ENCODE measurements around the gene ELL2. TPM values are rescaled to one million over a fixed set of nuclear protein-coding genes. Genes with fewer than 3 reads are reported as not detected.
"Not testable (repeated sequence)": the region's sequence is repeated elsewhere in the genome, so short reads cannot be mapped to it uniquely, and the experiment has no call there.

Gene ELL2
- polyA plus RNA-seq, 1 donor: 49.4 TPM

DNA sequence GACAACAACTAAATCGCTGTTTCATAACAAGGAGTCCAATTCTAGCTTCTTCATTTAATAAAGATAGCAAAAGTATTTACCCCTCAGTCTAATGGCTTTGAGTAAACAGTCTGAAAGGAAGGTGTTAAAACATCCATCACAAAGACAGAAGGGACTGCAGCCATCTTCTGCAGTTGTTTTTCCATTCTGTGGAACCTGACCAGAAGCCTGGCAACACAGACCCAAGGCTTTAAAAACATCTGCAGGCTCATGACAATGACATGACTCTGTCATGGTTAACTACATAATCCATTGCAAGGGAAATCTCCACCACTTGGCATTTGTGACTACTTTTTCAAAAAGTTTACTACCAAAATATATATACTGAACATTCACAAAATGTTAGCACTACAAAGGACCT lies 51.9 kb downstream of the ELL2 start:
- H3K27ac ChIP-seq (ENCODE audit: low read length): no peak overlapping the region

DNA sequence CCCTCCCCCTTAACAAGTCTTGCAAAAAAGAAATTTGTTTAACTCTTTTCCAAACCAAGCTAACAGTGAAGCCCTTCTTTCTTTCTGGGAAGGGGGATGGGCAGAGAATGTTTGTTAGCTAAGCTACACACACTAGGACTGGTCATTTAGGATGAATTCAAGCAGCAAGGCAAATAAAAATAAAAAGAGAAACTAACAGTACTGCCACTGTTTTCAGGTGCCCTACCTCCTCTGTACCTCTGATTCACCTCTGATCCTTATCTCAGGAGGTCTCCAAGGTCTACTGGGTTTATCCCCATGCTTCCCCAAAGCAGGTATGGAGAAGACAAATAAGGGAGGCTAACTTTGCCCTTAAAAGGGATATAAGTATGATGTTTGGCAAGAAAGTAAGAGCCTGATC lies 52.9 kb downstream of the ELL2 start:
- Histone ChIP-seq H3K27me3 (ENCODE audit: control insufficient read depth, insufficient read depth, low read length) (no peaks in the 10 kb centered on the region), H3K4me1 (ENCODE audit: control insufficient read depth, insufficient read depth, low read length) (peaks cover 3% of the 10 kb centered on the region), H3K36me3 (ENCODE audit: control insufficient read depth, insufficient read depth, low read length) (peaks cover 14% of the 10 kb centered on the region), H3K9me3 (ENCODE audit: control insufficient read depth, low read depth, low read length) (no peaks in the 10 kb centered on the region), H3K27ac (ENCODE audit: low read length) (no peak overlapping the region), H3K4me3 (ENCODE audit: low read length) (no peak overlapping the region)
- no peak for DNase-seq

More for the DNA sequence above, 51.9 kb downstream of the ELL2 start:
- Histone ChIP-seq H3K4me1 (ENCODE audit: control insufficient read depth, insufficient read depth, low read length) (peaks cover 3% of the 10 kb centered on the region), H3K9me3 (ENCODE audit: control insufficient read depth, low read depth, low read length) (no peaks in the 10 kb centered on the region), H3K27me3 (ENCODE audit: control insufficient read depth, insufficient read depth, low read length) (no peaks in the 10 kb centered on the region), H3K4me3 (ENCODE audit: low read length) (no peak overlapping the region), H3K36me3 (ENCODE audit: control insufficient read depth, insufficient read depth, low read length) (peaks cover 11% of the 10 kb centered on the region)
- no peak for DNase-seq
- no CpG with 5 or more reads among the region's 1 CpG for WGBS (ENCODE audit: insufficient coverage, low lambda C conversion rate)

DNA sequence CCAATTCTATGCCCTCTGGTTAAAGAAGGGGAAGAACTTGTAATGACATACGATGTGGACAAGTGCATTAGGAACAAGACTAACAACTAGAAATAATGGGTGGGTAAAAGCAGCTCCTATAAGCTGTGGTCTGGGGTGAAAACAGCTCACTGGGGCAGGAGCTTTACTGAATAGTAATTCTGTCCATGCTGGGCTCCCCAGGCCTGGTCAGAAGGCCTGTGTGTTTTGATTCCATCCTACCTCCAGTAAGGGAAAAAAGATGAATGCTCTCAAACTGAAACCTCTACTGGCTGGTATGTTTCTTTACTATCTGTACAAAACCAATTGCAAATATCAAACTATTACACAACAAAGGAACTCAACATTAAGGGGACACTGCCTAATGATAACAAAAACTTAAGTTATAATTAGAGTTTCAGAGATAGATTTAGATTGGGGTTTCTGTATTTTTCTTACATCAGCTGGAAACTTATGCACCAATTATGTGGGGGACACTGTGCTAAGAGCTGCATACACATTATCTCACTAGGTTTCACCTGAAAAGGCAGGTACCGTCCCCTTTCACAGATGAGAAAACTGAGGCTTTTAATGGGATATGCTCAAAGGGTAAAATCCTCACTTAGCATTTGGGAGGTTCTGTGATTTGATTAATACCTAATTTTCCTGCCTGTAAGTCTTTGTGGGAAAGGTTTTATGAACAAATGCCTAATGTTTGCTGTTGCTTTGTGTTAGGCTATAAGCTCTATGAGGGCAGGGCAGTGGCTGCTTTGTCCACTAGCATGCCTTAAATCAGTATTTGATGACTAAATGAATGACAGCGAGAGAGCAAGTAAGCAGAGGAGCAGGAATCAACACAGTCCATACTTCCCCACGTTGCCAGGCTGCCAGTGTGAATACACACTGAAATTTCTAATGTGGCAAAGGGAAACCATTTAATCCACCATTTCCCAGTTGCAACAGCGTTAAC lies 53.6 kb downstream of the ELL2 start:
- peaks cover 15% of the 10 kb centered on the region for H3K36me3 ChIP-seq (ENCODE audit: control insufficient read depth, insufficient read depth, low read length)
- DNase-seq: no peak
- no peaks in the 10 kb centered on the region for H3K9me3 ChIP-seq (ENCODE audit: control insufficient read depth, low read depth, low read length)
- no peaks in the 10 kb centered on the region for H3K27me3 ChIP-seq (ENCODE audit: control insufficient read depth, insufficient read depth, low read length)
- H3K4me3 ChIP-seq (ENCODE audit: low read length): no peak overlapping the region
- no peak overlapping the region for H3K27ac ChIP-seq (ENCODE audit: low read length)
- WGBS (ENCODE audit: insufficient coverage, low lambda C conversion rate): no CpG with 5 or more reads among the region's 5 CpGs
- peaks cover 3% of the 10 kb centered on the region for H3K4me1 ChIP-seq (ENCODE audit: control insufficient read depth, insufficient read depth, low read length)

DNA sequence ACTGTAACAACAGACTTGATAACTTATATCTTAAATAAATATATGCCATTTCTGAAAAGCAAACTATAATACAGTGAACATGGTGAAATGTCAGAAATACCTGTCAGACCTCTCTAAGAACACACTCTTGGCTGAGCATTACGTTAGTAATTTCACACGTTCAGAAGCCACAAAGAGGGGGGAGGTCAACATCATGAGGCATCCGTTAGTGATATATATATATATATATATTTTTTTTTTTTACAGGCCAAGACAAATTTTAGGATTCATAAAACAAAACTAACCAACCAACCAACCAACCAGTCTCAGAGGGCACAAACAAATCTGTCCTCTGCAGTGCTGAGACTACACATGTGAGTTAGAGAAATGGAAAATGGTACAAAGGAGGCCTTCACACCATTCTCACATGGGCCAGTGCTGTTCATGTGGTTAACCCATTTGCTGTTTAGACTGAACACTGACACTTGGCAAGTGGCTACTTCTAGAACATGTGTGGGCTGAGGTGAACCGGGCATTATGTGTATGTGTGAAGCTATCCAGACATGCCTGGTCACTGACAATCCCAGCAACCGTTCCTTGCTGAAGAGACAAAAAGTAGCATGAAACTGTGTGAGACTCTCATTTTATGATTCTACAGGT lies 54.5 kb downstream of the ELL2 start:
- H3K4me1 ChIP-seq (ENCODE audit: control insufficient read depth, insufficient read depth, low read length): peaks cover 3% of the 10 kb centered on the region
- no CpG with 5 or more reads among the region's 5 CpGs for WGBS (ENCODE audit: insufficient coverage, low lambda C conversion rate)
- no peaks in the 10 kb centered on the region for H3K9me3 ChIP-seq (ENCODE audit: control insufficient read depth, low read depth, low read length)
- H3K27me3 ChIP-seq (ENCODE audit: control insufficient read depth, insufficient read depth, low read length): no peaks in the 10 kb centered on the region
- DNase-seq: no peak
- no peak overlapping the region for H3K4me3 ChIP-seq (ENCODE audit: low read length)
- H3K27ac ChIP-seq (ENCODE audit: low read length): no peak overlapping the region
- peaks cover 15% of the 10 kb centered on the region for H3K36me3 ChIP-seq (ENCODE audit: control insufficient read depth, insufficient read depth, low read length)

DNA sequence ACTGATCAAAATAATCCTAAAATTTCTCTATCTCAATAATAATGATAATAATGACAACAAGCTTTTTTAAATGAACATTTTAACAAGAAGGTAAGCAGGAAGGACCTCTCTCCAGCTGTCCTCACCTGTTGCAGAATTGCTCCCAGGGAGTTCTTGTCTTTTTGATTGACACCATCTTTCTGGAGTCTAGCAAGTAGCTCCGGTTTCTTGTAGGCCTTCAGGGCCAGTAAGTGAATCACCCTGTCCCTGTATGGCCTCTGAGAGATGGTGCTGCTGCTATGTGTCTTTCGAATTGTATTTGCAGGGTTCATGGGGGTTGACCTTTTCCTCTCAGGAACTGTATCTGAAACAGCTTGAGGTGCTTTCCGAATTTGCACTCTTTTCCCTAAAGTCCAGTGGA lies 55.3 kb downstream of the ELL2 start:
- not testable (repeated sequence) for DNase-seq; H3K27ac ChIP-seq (ENCODE audit: low read length); H3K4me3 ChIP-seq (ENCODE audit: low read length); H3K27me3 ChIP-seq (ENCODE audit: control insufficient read depth, insufficient read depth, low read length); H3K9me3 ChIP-seq (ENCODE audit: control insufficient read depth, low read depth, low read length); H3K4me1 ChIP-seq (ENCODE audit: control insufficient read depth, insufficient read depth, low read length)
- WGBS (ENCODE audit: insufficient coverage, low lambda C conversion rate): 62% methylated on average over 2 of the region's 3 CpGs
- peaks cover 19% of the 10 kb centered on the region for H3K36me3 ChIP-seq (ENCODE audit: control insufficient read depth, insufficient read depth, low read length)

DNA sequence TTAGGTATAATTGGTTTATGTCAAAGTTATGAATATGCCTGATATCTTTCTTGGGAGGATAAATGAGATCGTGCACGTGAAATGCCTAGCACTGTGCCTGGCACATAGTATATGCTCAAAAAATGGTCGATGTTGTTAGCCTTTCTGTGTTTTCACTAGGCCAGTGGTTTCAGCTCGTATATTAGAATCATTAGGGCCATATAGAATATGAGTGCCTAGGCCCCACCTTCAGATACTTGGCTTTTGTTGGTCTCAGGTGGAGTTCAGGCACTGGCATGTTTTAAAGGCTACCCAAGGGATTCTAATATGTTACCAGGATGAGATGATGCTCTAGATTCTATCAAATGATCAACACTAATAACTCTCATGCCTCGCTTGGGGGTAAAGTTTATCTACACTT lies 56.8 kb downstream of the ELL2 start:
- Histone ChIP-seq H3K4me3 (ENCODE audit: low read length) (no peak overlapping the region), H3K27me3 (ENCODE audit: control insufficient read depth, insufficient read depth, low read length) (no peaks in the 10 kb centered on the region), H3K36me3 (ENCODE audit: control insufficient read depth, insufficient read depth, low read length) (peaks cover 27% of the 10 kb centered on the region), H3K4me1 (ENCODE audit: control insufficient read depth, insufficient read depth, low read length) (no peaks in the 10 kb centered on the region), H3K9me3 (ENCODE audit: control insufficient read depth, low read depth, low read length) (no peaks in the 10 kb centered on the region), H3K27ac (ENCODE audit: low read length) (no peak overlapping the region)
- no peak for DNase-seq
- 80% methylated on average over 1 of the region's 5 CpGs for WGBS (ENCODE audit: insufficient coverage, low lambda C conversion rate)

DNA sequence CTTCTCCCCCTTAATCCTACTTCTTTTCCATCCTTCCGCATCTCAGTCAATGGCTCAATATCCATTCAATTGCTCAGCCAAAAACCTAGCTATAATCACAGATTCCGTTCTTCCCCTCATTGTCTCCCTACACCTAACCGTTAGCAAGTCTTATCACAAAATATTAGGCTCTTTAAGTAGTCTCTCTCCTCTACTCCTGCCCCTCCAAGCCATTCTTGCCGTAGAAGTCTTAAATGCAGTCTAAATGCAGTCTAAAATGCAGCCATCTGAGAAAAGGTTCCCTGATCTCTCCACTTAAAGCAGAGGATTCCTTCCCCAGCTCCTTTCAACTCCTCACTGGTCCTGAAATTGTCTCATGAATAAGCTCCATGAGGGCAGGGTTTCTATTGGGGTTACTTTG lies 57.8 kb downstream of the ELL2 start:
- no peak for DNase-seq
- Histone ChIP-seq H3K9me3 (ENCODE audit: control insufficient read depth, low read depth, low read length) (no peaks in the 10 kb centered on the region), H3K4me1 (ENCODE audit: control insufficient read depth, insufficient read depth, low read length) (peaks cover 2% of the 10 kb centered on the region), H3K27me3 (ENCODE audit: control insufficient read depth, insufficient read depth, low read length) (no peaks in the 10 kb centered on the region), H3K36me3 (ENCODE audit: control insufficient read depth, insufficient read depth, low read length) (peaks cover 33% of the 10 kb centered on the region), H3K27ac (ENCODE audit: low read length) (no peak overlapping the region), H3K4me3 (ENCODE audit: low read length) (no peak overlapping the region)
- 100% methylated on average over 3 of the region's 4 CpGs for WGBS (ENCODE audit: insufficient coverage, low lambda C conversion rate)

DNA sequence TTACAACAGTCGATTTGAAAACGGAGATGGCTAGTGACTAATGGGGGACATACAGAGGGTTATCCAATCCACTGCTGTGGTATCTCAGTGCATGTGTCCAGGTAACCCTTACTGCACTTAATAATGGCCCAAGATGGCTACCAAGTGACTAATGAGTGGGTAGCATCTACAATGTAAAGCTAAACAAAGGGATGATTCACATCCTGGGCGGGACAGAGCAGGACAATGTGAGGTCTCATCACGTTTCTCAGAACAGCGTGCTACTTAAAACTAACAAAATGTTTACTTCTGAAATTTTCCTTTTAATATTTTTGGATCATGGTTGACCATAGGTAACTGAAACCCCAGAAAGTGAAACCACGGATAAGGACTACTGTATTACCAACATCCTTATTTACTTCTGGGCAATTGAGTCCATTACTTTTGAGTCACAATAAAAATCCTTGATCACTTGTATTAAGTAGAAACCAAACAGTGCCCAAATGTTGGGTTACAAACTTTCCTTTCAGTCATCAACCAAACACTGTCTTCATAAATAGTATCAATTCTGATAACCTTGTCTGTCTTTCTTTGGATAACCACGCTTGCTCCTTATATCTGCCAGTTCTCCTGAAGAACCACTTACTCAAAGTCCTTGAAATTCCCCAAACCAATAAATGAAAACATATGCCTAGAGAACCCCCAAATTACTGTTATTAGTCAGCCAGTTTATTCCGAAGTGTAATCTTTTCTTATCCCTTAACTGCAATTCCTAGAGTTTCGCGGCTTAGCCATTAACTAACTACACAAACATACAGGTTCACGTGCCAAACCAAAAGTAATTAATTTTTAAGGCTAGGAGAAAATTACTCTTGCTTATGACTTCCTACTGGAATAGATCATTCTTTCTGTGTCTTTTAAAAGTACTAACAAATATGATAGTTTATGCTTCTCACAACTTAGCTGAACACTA lies 59.7 kb downstream of the ELL2 start:
- DNase-seq: peak in 1 of 2 donors; percentile 59
- Histone ChIP-seq H3K9me3 (ENCODE audit: control insufficient read depth, low read depth, low read length) (no peaks in the 10 kb centered on the region), H3K4me1 (ENCODE audit: control insufficient read depth, insufficient read depth, low read length) (peaks cover 5% of the 10 kb centered on the region), H3K4me3 (ENCODE audit: low read length) (no peak overlapping the region), H3K36me3 (ENCODE audit: control insufficient read depth, insufficient read depth, low read length) (peaks cover 33% of the 10 kb centered on the region), H3K27me3 (ENCODE audit: control insufficient read depth, insufficient read depth, low read length) (no peaks in the 10 kb centered on the region), H3K27ac (ENCODE audit: low read length) (peak overlapping the region; percentile 14)
- WGBS (ENCODE audit: insufficient coverage, low lambda C conversion rate): 72% methylated on average over 3 of the region's 11 CpGs

DNA sequence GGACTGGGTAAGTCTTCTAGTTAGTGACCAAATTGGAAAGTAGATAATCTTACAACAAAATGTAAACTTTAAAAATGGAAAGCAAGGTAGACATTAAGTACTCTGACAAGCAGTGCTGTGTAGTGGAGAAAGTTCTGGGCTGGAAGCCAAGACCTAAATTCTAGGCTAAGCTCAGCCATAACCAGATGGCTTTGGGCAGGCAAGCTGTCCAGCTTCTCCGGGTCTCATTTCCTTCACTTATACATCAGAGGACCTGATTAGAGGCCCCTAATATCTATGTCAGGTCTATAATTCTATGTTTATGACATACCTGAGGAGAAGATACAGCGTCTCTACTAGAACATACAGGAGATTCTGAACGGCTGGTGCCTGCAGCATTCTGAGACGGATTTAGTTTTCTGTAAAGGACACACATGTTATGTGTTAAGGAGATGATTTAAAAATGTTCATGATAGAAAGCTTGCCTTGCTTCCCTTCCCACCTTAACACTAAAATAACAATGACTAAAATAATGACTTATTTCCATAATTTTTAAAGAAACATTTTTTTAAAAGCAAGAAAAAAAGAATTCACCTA lies 61.2 kb downstream of the ELL2 start:
- Histone ChIP-seq H3K9me3 (ENCODE audit: control insufficient read depth, low read depth, low read length) (no peaks in the 10 kb centered on the region), H3K27ac (ENCODE audit: low read length) (no peak overlapping the region), H3K4me3 (ENCODE audit: low read length) (no peak overlapping the region), H3K36me3 (ENCODE audit: control insufficient read depth, insufficient read depth, low read length) (peaks cover 40% of the 10 kb centered on the region), H3K27me3 (ENCODE audit: control insufficient read depth, insufficient read depth, low read length) (no peaks in the 10 kb centered on the region), H3K4me1 (ENCODE audit: control insufficient read depth, insufficient read depth, low read length) (peaks cover 10% of the 10 kb centered on the region)
- 100% methylated on average over 1 of the region's 4 CpGs for WGBS (ENCODE audit: insufficient coverage, low lambda C conversion rate)
- DNase-seq: no peak

DNA sequence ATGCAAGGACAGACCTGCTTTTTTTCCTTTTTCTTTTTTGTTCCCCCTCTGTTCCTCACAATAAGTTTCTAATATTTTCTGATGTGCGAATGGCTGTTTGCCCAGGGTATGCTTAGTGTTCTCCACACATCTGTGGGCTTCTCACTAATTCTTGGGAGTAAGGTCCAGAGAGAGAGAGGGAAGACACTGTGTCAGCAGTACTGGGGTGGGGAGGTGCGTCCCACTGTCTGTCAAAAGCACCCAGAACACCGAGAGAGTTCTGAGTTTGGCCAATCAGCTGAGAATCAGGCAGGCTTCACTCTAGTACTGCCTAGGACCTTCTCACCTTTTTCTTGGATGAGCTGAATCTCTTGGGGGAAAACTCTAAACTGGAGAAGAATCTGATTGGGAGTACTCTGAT lies 61.8 kb downstream of the ELL2 start:
- H3K9me3 ChIP-seq (ENCODE audit: control insufficient read depth, low read depth, low read length): no peaks in the 10 kb centered on the region
- H3K36me3 ChIP-seq (ENCODE audit: control insufficient read depth, insufficient read depth, low read length): peaks cover 43% of the 10 kb centered on the region
- 100% methylated on average over 1 of the region's 3 CpGs for WGBS (ENCODE audit: insufficient coverage, low lambda C conversion rate)
- H3K4me1 ChIP-seq (ENCODE audit: control insufficient read depth, insufficient read depth, low read length): peaks cover 10% of the 10 kb centered on the region
- no peak overlapping the region for H3K4me3 ChIP-seq (ENCODE audit: low read length)
- no peak overlapping the region for H3K27ac ChIP-seq (ENCODE audit: low read length)
- no peak for DNase-seq
- no peaks in the 10 kb centered on the region for H3K27me3 ChIP-seq (ENCODE audit: control insufficient read depth, insufficient read depth, low read length)
